Measurements from ENCODE around the gene STS. TPM values are rescaled to one million over a fixed set of nuclear protein-coding genes. Genes with fewer than 3 reads are reported as not detected.

STS gene
- total RNA-seq, 1 donor from 2014 or later = 3.9 TPM

DNA sequence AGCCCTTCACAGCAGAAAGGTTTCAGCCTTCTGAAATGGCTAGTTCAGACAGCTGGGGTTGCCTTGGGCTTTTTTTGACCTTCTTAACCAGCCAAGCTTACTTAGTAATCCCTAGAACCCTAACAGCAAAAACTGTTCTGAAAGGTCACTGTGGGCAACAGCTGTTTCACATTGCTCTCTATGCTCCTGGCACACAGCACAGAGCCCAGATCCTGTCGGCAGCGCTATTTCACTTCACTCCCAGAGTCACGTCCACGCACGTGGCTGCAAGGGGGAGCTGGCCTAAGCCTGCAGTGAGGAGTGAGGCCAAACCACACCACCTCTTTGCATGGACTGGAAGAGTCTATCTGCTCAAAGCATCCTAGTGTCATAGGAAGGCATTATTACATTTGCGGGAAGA is 32.0 kb upstream of the STS start:
- FAIRE-seq = no peak
- Histone ChIP-seq H3K79me2 (ENCODE audit: insufficient read depth, low read length) (peaks cover 11% of the 10 kb centered on the region), H3K4me1 (ENCODE audit: insufficient read depth, low read length) (peaks cover 4% of the 10 kb centered on the region)

DNA sequence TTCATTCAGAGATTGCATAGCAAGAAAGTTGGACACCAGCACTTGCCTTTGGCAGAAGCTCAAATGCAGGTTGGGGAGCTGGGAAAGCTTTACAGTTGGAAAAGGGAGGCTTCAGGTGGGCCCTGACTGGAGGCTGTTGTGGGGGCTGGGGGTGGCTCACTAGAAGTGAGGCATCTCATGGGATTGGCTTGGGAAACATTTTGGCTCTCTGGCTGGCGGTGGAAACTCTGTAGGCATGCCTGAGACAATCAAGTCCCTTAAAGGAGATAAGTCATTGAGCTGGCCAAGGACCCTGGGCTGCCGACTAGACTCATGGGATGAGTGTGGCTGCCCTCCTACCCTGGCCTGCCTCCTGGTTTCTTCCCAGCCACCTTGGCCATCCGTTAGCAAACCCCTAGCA is 31.4 kb upstream of the STS start:
- no peaks in the 10 kb centered on the region for H3K36me3 ChIP-seq (ENCODE audit: insufficient read depth, low read length)
- FAIRE-seq = no peak
- H3K4me3 Mint-ChIP-seq (ENCODE audit: unreplicated experiment) = no peak overlapping the region
- H3K27ac Mint-ChIP-seq (ENCODE audit: unreplicated experiment) = no peak overlapping the region
- H3K79me2 ChIP-seq (ENCODE audit: insufficient read depth, low read length) = peaks cover 15% of the 10 kb centered on the region
- H3K9ac ChIP-seq (ENCODE audit: low read length) = no peak overlapping the region
- no peaks in the 10 kb centered on the region for H3K27me3 Mint-ChIP-seq (ENCODE audit: low read depth, unreplicated experiment)
- no peak overlapping the region for H3K4me2 ChIP-seq (ENCODE audit: low read length)
- peaks cover 8% of the 10 kb centered on the region for H3K4me1 ChIP-seq (ENCODE audit: insufficient read depth, low read length)
- no peaks in the 10 kb centered on the region for H3K9me3 ChIP-seq (ENCODE audit: insufficient read depth, low read depth, low read length)
- H3K36me3 Mint-ChIP-seq (ENCODE audit: low read depth, unreplicated experiment) = peaks cover 5% of the 10 kb centered on the region
- H3K27ac ChIP-seq (ENCODE audit: low read depth, low read length) = no peak overlapping the region
- DNase-seq (ENCODE audit: low read depth) = no peak
- peaks cover 25% of the 10 kb centered on the region for H4K20me1 ChIP-seq (ENCODE audit: insufficient read depth, low read length)
- H3K4me1 Mint-ChIP-seq (ENCODE audit: low read depth, unreplicated experiment) = peaks cover 8% of the 10 kb centered on the region
- TF ChIP-seq EZH2 (IDR thresholded peaks at IDR 0.05; ENCODE audit: insufficient read depth, low read length) = no peak
- no peak for TF ChIP-seq CTCF (IDR thresholded peaks at IDR 0.05; ENCODE audit: insufficient read depth, low read depth, low read length)
- no peak overlapping the region for H2AFZ ChIP-seq (ENCODE audit: low read depth, low read length)
- no peak overlapping the region for H3K4me3 ChIP-seq (ENCODE audit: insufficient read depth, low read depth, low read length)
- H3K9me3 Mint-ChIP-seq (ENCODE audit: unreplicated experiment) = no peaks in the 10 kb centered on the region
- no peaks in the 10 kb centered on the region for H3K27me3 ChIP-seq (ENCODE audit: insufficient read depth, low read length)

More for the DNA sequence above, 32.0 kb upstream of the STS start:
- Histone ChIP-seq H3K36me3 (ENCODE audit: insufficient read depth, low read length) (no peaks in the 10 kb centered on the region), H3K9ac (ENCODE audit: low read length) (no peak overlapping the region), H3K4me2 (ENCODE audit: low read length) (no peak overlapping the region), H3K9me3 (ENCODE audit: insufficient read depth, low read depth, low read length) (no peaks in the 10 kb centered on the region), H3K4me3 (ENCODE audit: insufficient read depth, low read depth, low read length) (no peak overlapping the region), H4K20me1 (ENCODE audit: insufficient read depth, low read length) (peaks cover 20% of the 10 kb centered on the region), H3K27me3 (ENCODE audit: insufficient read depth, low read length) (no peaks in the 10 kb centered on the region), H3K27ac (ENCODE audit: low read depth, low read length) (no peak overlapping the region), H2AFZ (ENCODE audit: low read depth, low read length) (no peak overlapping the region)
- DNase-seq (ENCODE audit: low read depth) = no peak
- H3K36me3 Mint-ChIP-seq (ENCODE audit: low read depth, unreplicated experiment) = peaks cover 5% of the 10 kb centered on the region
- H3K4me3 Mint-ChIP-seq (ENCODE audit: unreplicated experiment) = no peak overlapping the region
- H3K27ac Mint-ChIP-seq (ENCODE audit: unreplicated experiment) = no peak overlapping the region
- no peak for TF ChIP-seq CTCF (IDR thresholded peaks at IDR 0.05; ENCODE audit: insufficient read depth, low read depth, low read length)
- TF ChIP-seq EZH2 (IDR thresholded peaks at IDR 0.05; ENCODE audit: insufficient read depth, low read length) = no peak
- no peaks in the 10 kb centered on the region for H3K9me3 Mint-ChIP-seq (ENCODE audit: unreplicated experiment)
- peaks cover 5% of the 10 kb centered on the region for H3K4me1 Mint-ChIP-seq (ENCODE audit: low read depth, unreplicated experiment)
- no peaks in the 10 kb centered on the region for H3K27me3 Mint-ChIP-seq (ENCODE audit: low read depth, unreplicated experiment)

GRCh38 chrX:7117587-7117986 is 29.9 kb upstream of the STS start:
- Histone ChIP-seq H3K36me3 (ENCODE audit: insufficient read depth, low read length) (no peaks in the 10 kb centered on the region), H4K20me1 (ENCODE audit: insufficient read depth, low read length) (peaks cover 36% of the 10 kb centered on the region), H3K4me2 (ENCODE audit: low read length) (no peak overlapping the region), H3K9me3 (ENCODE audit: insufficient read depth, low read depth, low read length) (no peaks in the 10 kb centered on the region), H2AFZ (ENCODE audit: low read depth, low read length) (no peak overlapping the region), H3K27ac (ENCODE audit: low read depth, low read length) (no peak overlapping the region), H3K27me3 (ENCODE audit: insufficient read depth, low read length) (no peaks in the 10 kb centered on the region), H3K9ac (ENCODE audit: low read length) (no peak overlapping the region), H3K4me1 (ENCODE audit: insufficient read depth, low read length) (peaks cover 8% of the 10 kb centered on the region), H3K4me3 (ENCODE audit: insufficient read depth, low read depth, low read length) (no peak overlapping the region), H3K79me2 (ENCODE audit: insufficient read depth, low read length) (peaks cover 15% of the 10 kb centered on the region)
- TF ChIP-seq EZH2 (IDR thresholded peaks at IDR 0.05; ENCODE audit: insufficient read depth, low read length) (no peak), CTCF (IDR thresholded peaks at IDR 0.05; ENCODE audit: insufficient read depth, low read depth, low read length) (no peak)
- Mint-ChIP-seq H3K4me1 (ENCODE audit: low read depth, unreplicated experiment) (peaks cover 9% of the 10 kb centered on the region), H3K9me3 (ENCODE audit: unreplicated experiment) (no peaks in the 10 kb centered on the region), H3K4me3 (ENCODE audit: unreplicated experiment) (no peak overlapping the region), H3K27me3 (ENCODE audit: low read depth, unreplicated experiment) (no peaks in the 10 kb centered on the region), H3K36me3 (ENCODE audit: low read depth, unreplicated experiment) (peaks cover 5% of the 10 kb centered on the region), H3K27ac (ENCODE audit: unreplicated experiment) (no peak overlapping the region)
- no peak for FAIRE-seq
- no peak for DNase-seq (ENCODE audit: low read depth)

Data from astrocyte (in vitro differentiated cells and primary cell).